HUDEP-2 (cell line): ENCODE data around the gene PCDHGB4.
"Not testable (repeated sequence)": the region's sequence is repeated elsewhere in the genome, so short reads cannot be mapped to it uniquely, and the experiment has no call there.

Experiments
- DNase-seq, 76 experiments: peaks; one replicate each; lab custom pipeline; 2025; ENCODE audit not compliant: unreplicated experiment in 76 of 76; lab: John Stamatoyannopoulos, UW

PCDHGB4 gene

DNA sequence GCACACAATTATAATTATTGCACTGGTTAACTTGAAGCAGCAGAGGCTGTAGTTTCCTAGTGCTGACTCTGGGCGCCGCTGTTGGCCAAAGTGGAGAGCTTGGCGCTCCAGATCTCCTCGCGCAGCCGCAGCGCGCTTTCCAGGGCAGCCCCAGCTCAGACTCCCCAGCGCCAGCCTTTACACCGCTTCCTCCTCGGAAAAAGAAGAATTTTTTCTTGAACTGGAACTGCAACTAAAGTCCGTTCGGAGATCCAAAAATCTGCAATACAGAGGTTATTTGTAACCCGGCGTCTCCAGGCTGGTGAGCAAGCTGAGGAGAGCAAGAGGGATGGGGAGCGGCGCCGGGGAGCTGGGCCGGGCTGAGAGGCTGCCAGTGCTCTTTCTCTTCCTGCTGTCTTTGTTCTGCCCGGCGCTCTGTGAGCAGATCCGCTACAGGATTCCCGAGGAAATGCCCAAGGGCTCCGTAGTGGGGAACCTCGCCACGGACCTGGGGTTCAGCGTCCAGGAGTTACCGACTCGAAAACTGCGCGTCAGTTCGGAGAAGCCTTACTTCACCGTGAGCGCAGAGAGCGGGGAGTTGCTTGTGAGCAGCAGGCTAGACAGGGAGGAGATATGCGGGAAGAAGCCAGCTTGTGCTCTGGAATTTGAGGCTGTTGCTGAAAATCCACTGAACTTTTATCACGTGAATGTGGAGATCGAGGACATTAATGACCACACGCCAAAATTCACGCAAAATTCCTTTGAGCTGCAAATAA lies at the start of gene PCDHGB4:
Gene PCDHGB4, plus strand, starts transcription at position 142 of the 755 bp plus-strand sequence. Its CDS starts 187 bp downstream, at position 329.
- peak in 2 of 76 experiments; percentile 3 to 15 for DNase-seq

DNA sequence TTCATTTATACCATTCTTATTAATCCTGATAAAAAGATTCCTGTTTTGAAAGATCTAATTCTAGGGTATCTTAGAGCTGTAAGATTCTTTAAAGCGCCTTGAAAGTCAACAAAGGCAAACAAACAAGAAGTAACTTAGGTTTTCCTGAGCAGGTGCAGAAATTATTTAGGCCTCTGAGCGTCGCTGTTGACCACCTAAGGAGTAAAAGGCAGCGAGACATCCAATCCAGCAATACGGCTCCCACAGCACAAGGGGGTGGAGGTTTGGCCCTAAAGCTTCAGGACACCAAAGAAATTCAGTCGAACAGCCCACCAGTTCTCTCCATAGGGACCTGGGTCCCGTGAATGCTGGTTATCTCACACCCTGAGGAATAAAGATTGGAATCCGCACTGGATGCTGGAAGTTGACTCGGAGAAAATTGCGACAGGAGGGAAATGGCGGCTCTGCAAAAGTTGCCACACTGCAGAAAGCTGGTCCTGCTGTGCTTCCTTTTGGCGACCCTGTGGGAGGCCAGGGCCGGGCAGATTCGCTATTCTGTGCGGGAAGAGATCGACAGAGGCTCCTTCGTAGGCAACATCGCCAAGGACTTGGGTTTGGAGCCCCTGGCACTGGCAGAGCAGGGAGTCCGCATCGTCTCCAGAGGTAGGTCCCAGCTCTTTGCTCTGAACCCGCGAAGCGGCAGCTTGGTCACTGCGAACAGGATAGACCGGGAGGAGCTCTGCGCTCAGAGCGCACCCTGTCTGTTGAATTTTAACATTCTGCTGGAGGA lies 48.8 kb upstream of the PCDHGB4 start, which contains the start of gene PCDHGA2:
Gene PCDHGA2, plus strand, starts transcription at position 223 of the 769 bp plus-strand sequence.
- no peak for DNase-seq

DNA sequence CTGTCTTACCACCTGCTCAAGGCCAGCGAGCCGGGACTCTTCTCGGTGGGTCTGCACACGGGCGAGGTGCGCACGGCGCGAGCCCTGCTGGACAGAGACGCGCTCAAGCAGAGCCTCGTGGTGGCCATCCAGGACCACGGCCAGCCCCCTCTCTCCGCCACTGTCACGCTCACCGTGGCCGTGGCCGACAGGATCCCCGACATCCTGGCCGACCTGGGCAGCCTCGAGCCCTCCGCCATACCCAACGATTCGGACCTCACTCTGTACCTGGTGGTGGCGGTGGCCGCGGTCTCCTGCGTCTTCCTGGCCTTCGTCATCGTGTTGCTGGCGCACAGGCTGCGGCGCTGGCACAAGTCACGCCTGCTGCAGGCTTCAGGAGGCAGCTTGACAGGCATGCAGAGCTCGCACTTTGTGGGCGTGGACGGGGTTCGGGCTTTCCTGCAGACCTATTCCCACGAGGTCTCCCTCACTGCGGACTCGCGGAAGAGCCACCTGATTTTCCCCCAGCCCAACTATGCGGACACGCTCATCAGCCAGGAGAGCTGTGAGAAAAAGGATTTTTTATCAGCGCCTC lies 46.6 kb upstream of the PCDHGB4 start:
- not testable (repeated sequence) for DNase-seq

DNA sequence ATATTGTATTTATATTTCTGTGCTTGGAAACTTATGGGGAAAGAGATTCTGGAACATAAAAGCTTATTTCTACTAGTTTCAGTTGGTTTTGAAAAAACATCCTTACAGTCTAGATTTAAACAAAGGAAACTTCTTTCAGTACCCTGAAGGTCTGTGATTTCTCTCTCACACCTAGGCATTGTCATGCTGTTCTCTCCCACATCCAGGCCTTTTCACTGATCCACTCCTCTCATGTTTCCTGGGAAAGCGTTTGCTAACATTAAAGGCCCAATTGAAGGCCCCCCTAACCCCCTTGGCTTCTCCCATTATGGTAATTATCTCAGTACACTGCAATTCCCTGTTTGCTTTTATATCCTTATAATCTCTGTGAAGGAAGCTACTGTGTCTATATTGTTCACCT lies 44.7 kb upstream of the PCDHGB4 start:
- DNase-seq, result no peak

DNA sequence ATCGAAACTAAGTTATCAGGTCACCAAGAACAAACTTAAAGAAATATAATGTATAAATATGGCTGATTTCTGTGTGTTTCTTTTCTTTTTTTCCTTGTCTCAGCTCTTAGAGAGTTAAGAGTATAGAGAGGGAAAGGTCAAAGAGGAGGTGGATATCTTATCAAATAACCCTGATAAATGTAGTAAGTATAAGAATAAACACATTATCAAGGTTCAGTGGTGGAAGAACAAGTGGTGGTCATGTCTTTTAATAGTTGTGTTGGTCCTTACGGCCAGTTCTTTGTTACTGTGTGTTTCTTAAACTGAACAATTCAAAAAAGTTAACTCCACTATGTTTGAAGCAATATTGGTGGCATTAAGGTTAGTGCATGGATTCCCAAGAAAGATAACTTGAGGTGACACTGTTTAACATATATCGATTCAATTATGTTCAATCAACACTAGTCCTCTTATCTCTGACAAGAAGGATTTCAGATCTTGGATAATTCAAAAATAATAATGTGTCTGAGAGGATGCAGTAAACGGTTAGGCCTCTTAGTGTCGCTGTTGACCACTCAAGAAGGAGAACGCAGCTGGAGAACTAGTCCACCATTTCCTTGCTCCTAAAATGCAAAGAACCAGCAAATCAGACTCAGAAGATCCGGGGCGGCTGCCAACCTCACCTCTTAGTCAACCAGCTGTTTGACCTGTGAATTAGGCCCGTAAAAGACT lies 44.1 kb upstream of the PCDHGB4 start, which contains the start of gene PCDHGA3:
Gene PCDHGA3, plus strand, starts transcription at position 588 of the 711 bp plus-strand sequence. CDS start 205 bp downstream, outside the sequence.
- DNase-seq, result peak in 1 of 76 experiments; percentile 2

DNA sequence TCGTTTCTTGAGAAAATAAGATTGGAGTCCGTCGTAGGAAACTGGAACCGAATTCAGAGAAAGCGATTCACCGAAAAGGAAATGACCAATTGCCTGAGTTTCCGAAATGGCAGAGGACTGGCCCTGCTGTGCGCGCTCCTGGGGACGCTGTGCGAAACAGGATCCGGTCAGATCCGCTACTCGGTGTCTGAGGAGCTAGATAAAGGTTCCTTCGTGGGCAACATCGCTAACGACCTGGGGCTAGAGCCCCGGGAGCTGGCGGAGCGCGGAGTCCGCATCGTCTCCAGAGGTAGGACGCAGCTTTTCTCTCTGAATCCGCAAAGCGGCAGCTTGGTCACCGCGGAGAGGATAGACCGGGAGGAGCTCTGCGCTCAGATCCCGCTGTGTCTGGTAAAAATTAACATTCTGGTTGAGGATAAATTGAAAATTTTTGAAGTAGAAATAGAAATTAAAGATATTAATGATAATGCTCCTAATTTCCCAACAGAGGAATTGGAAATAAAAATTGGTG lies 43.5 kb upstream of the PCDHGB4 start:
- DNase-seq, result no peak

DNA sequence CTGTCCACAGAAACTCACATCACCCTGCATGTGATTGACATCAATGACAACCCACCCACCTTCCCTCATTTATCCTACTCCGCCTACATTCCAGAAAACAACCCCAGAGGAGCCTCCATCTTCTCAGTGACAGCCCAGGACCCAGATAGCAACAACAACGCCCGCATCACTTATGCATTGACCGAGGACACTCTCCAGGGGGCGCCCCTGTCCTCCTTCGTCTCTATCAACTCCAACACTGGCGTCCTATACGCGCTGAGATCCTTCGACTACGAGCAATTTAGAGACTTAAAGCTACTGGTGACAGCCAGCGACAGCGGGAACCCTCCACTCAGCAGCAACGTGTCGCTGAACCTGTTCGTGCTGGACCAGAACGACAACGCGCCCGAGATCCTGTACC lies 42.2 kb upstream of the PCDHGB4 start:
- no peak for DNase-seq

DNA sequence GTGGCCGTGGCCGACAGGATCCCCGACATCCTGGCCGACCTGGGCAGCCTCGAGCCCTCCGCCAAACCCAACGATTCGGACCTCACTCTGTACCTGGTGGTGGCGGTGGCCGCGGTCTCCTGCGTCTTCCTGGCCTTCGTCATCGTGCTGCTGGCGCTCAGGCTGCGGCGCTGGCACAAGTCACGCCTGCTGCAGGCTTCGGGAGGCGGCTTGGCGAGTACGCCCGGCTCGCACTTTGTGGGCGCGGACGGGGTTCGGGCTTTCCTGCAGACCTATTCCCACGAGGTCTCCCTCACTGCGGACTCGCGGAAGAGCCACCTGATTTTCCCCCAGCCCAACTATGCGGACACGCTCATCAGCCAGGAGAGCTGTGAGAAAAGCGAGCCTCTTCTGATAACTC lies 41.5 kb upstream of the PCDHGB4 start:
- DNase-seq, result not testable (repeated sequence)

DNA sequence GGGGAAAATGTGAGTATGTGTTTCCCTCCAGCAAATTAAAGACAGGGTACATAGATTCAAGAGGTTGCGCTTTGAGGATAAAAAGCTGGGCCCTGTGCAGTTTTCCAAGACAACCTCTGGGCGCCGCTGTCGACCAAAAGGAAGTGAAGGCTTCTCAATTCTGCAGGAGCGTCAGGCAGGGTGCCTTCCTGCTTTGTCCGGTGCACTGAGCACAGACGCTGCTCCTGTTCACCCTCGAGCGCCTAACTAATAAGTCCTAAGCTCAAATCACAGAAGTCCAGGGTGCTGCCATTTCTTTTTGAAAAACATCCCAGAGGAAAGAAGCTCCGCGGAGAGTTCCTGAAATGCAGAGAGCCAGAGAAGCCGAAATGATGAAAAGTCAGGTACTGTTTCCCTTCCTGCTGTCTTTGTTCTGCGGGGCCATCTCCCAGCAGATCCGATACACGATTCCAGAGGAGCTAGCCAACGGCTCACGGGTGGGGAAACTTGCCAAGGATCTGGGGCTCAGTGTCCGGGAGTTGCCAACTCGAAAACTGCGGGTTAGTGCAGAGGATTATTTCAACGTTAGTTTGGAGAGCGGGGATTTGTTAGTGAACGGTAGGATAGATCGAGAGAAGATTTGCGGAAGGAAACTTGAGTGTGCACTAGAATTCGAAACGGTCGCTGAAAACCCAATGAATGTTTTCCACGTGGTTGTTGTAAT lies 37.4 kb upstream of the PCDHGB4 start, which contains the start of gene PCDHGB1:
Gene PCDHGB1, plus strand, starts transcription at position 183 of the 703 bp plus-strand sequence. Its CDS starts 162 bp downstream, at position 345.
- DNase-seq, result peak in 1 of 76 experiments; percentile 1

DNA sequence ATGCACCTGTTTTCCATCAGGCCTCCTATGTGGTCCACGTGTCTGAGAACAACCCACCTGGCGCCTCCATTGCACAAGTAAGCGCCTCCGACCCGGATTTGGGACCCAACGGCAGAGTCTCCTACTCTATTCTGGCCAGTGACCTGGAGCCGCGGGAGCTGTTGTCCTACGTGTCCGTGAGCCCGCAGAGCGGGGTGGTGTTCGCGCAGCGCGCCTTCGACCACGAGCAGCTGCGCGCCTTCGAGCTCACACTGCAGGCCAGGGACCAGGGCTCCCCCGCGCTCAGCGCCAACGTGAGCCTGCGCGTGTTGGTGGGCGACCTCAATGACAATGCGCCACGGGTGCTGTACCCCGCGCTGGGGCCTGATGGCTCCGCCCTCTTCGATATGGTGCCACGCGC lies 35.9 kb upstream of the PCDHGB4 start:
- DNase-seq, result no peak

DNA sequence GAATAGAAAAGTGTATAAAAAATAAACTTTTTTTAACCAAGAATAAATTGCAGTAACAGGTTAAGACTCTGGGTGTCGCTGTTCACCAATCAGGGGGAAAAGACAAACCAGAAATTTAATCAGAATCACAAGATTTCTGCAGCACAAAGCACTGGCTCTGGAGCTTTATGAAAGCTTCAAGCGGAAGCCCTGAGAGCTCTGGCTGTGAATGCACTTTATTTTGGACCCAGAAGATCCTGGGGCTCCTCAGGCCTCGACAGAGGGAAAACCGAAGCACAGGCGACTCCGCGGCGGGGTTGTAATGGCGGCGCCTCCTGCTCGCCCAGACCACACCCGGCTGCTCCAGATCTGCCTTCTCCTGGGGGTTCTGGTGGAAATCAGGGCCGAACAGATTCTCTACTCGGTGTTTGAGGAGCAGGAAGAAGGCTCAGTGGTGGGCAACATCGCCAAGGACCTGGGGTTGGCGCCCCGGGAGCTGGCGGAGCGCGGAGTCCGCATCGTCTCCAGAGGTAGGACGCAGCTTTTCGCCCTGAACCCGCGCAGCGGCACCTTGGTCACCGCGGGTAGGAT lies 32.5 kb upstream of the PCDHGB4 start, which contains the start of gene PCDHGA4:
Gene PCDHGA4, plus strand, starts transcription at position 122 of the 570 bp plus-strand sequence. Its CDS starts 87 bp downstream, at position 209.
- no peak for DNase-seq

DNA sequence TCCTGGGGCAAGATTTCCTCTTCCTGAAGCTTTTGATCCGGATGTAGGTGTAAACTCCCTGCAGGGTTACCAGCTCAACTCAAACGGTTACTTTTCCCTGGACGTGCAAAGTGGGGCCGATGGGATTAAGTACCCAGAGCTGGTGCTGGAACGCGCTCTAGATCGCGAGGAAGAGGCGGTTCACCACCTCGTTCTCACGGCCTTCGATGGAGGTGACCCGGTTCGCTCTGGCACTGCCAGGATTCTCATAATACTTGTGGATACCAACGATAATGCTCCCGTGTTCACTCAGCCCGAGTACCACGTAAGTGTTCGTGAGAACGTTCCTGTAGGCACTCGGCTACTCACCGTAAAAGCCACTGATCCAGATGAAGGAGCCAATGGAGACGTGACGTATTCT lies 31.9 kb upstream of the PCDHGB4 start:
- no peak for DNase-seq

DNA sequence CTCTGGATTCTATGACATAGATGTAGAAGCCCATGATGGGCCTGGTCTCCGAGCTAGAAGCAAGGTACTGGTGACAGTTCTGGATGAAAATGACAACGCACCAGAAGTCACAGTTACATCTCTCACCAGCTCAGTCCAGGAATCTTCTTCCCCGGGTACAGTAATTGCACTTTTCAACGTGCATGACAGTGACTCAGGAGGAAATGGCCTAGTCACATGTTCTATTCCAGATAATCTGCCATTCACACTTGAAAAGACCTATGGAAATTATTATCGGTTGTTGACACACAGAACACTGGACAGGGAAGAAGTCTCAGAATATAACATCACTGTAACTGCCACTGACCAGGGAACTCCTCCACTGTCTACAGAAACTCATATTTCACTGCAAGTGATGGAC lies 31.4 kb upstream of the PCDHGB4 start:
- DNase-seq, result no peak

DNA sequence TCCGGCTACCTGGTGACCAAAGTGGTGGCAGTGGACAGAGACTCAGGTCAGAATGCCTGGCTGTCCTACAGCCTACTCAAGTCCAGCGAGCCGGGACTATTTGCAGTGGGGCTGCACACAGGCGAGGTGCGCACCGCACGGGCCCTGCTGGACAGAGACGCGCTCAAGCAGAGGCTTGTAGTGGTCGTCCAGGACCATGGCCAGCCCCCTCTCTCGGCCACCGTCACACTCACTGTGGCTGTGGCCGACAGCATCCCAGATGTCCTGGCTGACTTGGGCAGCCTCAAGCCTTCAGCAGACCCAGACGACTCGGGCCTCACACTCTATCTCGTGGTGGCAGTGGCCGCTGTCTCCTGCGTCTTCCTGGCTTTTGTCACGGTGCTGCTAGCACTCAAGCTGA lies 30.5 kb upstream of the PCDHGB4 start:
- no peak for DNase-seq

DNA sequence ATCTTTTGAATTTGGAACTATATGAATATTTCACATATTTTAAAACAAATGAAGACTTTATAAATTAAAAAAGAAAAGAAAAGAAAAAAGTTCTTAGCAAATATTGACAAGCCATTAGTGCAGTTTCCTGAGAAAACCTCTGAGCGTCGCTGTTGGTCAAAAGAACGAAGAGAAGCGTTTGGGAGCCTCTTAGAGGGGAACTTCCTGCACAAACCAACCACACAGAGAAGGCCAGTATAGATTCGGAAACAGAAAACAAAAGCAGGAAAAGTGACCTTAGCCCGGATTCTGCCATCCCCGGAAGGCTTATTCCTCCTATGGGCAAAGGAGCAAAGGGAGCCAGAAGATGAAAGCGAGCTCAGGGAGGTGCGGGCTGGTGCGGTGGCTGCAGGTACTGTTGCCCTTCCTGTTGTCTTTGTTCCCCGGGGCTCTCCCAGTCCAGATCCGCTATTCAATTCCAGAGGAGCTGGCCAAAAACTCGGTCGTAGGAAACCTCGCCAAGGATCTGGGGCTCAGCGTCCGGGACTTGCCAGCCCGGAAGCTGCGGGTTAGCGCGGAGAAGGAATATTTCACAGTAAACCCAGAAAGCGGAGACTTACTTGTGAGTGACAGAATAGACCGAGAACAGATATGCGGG lies 27.6 kb upstream of the PCDHGB4 start, which contains the start of gene PCDHGB2:
Gene PCDHGB2, plus strand, starts transcription at position 205 of the 637 bp plus-strand sequence. Its CDS starts 142 bp downstream, at position 347.
- DNase-seq, result no peak

DNA sequence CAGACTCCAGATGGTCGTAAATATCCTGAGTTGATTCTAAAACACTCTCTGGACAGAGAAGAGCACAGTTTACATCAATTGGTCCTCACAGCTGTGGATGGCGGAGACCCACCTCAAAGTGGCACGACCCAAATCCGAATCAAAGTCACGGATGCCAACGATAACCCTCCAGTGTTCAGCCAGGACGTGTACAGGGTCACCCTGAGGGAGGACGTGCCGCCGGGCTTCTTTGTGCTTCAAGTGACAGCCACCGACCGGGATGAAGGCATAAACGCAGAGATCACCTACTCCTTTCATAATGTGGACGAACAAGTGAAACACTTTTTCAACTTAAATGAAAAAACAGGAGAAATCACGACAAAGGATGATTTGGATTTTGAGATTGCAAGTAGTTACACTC lies 26.8 kb upstream of the PCDHGB4 start:
- no peak for DNase-seq

DNA sequence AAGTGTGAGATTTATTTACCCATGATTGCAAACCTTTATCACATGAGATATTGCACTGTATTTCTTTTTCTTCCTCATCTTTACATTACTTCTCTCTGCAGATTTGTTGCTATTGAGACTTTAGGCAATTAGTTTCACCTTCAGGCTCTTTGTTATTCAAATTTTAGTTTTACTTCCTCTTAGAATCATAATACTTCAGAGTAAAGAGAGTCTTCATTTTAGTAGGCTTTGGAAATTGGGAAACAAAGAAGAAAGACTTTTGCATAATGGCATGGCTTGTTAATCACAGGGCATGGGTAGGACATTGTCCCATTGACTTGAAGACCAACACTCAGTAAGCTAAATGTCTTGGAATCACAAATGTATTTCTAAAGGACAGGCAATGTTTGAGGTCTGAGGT lies 24.8 kb upstream of the PCDHGB4 start:
- no peak for DNase-seq

DNA sequence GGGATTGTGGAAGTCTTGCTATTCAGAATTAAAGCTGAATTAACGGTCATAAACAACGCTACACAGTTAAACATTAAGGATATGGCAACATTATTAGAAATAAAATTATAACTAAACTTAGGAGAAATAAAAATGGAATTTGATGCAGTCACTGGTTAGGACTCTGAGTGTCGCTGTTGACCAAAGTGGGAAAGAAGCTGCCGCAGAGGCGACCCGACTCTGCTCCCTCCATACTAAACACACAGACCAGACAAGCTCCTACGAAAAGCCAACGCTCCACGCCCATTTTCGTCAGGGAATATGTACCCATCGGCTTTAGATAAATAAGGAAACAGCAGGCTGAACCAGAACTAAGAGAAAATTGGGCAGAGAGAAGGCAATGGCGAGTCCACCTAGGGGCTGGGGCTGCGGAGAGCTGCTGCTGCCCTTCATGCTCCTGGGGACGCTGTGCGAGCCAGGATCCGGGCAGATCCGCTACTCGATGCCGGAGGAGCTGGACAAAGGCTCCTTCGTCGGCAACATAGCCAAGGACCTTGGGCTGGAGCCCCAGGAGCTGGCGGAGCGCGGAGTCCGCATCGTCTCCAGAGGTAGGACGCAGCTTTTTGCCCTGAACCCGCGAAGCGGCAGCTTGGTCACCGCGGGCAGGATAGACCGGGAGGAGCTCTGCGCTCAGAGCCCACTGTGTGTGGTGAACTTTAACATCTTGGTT lies 23.4 kb upstream of the PCDHGB4 start, which contains the start of gene PCDHGA5:
Gene PCDHGA5, plus strand, starts transcription at position 211 of the 709 bp plus-strand sequence. Its CDS starts 169 bp downstream, at position 380.
- no peak for DNase-seq
